ENCODE results near the gene COPG1.
"Not testable (repeated sequence)": the region's sequence is repeated elsewhere in the genome, so short reads cannot be mapped to it uniquely, and the experiment has no call there.

The COPG1 gene

DNA sequence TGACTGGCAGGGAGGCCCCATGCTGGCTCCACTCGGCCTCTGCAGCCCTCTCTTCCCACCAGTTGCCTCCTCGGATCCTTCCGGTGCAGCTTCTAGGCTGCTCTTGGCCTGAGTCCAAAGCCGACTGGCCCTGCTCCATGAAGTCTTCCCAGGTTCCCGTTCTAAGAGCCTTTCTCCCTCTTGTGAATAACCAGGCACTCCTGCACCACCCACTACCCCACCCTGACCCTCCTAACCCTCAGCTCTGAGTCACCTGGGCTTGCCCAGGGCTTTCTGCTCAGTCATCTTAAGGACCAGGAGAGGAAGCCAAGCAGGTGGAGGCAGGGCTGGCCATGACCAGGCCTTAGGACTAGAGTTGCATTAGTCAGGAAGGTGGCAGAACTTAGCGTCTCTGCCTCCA lies 37.6 kb upstream of the COPG1 start:
- TF ChIP-seq, protein P1, sequence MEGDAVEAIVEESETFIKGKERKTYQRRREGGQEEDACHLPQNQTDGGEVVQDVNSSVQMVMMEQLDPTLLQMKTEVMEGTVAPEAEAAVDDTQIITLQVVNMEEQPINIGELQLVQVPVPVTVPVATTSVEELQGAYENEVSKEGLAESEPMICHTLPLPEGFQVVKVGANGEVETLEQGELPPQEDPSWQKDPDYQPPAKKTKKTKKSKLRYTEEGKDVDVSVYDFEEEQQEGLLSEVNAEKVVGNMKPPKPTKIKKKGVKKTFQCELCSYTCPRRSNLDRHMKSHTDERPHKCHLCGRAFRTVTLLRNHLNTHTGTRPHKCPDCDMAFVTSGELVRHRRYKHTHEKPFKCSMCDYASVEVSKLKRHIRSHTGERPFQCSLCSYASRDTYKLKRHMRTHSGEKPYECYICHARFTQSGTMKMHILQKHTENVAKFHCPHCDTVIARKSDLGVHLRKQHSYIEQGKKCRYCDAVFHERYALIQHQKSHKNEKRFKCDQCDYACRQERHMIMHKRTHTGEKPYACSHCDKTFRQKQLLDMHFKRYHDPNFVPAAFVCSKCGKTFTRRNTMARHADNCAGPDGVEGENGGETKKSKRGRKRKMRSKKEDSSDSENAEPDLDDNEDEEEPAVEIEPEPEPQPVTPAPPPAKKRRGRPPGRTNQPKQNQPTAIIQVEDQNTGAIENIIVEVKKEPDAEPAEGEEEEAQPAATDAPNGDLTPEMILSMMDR (IDR thresholded peaks at IDR 0.05; ENCODE audit: low read depth, low read length): no peak
- no peak overlapping the region for H3K4me3 ChIP-seq (ENCODE audit: low read depth, low read length)
- peak; percentile 81 for DNase-seq (ENCODE audit: low read depth, low spot score)
- in situ Hi-C loops (cut with HindIII; ENCODE audit: low sequenced_read_pairs): no loop called here

DNA sequence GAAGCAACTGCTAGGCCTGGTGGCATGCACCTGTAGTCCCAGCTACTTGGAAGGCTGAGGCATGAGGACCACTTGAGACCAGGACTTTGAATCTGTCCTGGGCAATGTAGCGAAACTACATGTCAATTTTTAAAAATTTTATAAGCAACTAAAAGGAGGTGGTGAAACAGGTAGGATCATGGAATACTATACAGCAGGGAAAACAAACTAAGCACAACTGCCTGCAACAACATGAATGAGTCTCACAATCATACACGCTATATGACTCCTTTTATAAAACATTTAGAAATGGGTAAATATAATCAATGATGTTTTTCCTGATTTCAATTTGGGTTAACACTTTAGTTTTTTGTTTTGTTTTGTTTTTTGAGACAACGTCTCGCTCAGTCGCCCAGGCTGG lies 36.2 kb upstream of the COPG1 start:
- H3K4me3 ChIP-seq (ENCODE audit: low read depth, low read length): no peak overlapping the region
- no peak for DNase-seq (ENCODE audit: low read depth, low spot score)
- TF ChIP-seq, protein P1 (IDR thresholded peaks at IDR 0.05; ENCODE audit: low read depth, low read length): no peak
- in situ Hi-C loops (cut with HindIII; ENCODE audit: low sequenced_read_pairs): no loop called here

DNA sequence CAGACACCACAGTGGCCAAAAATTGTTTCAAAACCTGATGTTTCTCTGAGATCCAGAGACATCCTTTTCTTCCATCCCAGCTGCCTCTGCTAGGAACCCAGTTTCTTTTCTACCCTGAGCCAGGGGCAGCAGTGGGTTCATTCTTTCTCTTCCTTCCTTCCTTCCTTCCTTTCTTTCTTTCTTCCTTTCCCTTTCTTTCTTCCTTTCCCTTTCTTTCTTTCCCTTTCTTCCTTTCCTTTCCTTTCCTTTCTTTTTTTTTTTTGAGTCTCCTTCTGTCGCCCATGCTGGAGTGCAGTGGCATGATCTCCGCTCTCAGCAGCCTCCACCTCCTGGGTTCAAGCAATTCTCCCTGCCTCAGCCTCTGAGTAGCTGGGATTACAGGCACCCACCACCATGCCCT lies 30.7 kb upstream of the COPG1 start:
- in situ Hi-C loops (cut with HindIII; ENCODE audit: low sequenced_read_pairs): no loop called here
- TF ChIP-seq, protein P1 (IDR thresholded peaks at IDR 0.05; ENCODE audit: low read depth, low read length): no peak

DNA sequence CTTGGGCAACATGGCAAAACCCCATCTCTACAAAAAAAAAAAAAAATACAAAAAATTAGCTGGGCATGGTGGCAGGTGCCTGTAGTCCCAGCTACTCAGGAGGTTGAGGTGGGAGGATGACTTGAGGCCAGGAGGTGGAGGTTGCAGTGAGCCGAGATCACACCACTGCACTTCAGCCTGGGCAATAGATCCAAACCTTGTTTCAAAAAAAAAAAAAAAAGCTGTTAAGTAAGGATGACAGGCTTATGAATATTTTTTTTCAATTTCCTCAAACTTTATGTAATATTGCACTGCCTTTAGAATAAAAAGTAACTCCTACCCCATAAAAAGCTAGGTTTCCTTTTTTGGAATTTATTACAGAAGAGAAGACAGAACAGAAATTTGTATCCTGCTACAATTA lies 25.0 kb upstream of the COPG1 start:
- DNase-seq (ENCODE audit: low read depth, low spot score); in situ Hi-C loops (cut with HindIII; ENCODE audit: low sequenced_read_pairs); H3K4me3 ChIP-seq (ENCODE audit: low read depth, low read length): not testable (repeated sequence)

More for the DNA sequence above, 30.7 kb upstream of the COPG1 start:
- H3K4me3 ChIP-seq (ENCODE audit: low read depth, low read length): no peak overlapping the region
- no peak for DNase-seq (ENCODE audit: low read depth, low spot score)

DNA sequence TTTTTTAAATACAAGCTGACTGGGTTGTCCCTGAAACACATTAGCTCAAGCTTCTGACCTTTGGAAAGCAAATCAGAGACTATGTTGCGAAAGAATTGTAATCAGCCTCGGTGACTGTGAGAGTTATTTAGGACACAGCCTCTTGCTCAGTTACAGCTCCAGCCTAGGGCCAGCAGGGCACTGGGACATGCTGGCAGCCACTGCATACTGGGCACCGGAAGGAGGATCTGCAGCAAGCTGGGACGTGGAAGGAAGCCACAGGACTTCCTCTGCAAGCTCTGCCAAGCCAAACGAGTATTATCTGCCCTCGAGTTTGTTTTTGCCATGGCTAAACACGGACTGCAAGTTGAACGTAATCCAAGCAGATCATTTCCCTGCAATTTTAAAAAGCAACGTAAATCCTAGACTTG lies 24.4 kb upstream of the COPG1 start:
- in situ Hi-C loops (cut with HindIII; ENCODE audit: low sequenced_read_pairs): no loop called here
- DNase-seq (ENCODE audit: low read depth, low spot score): peak; percentile 41
- H3K4me3 ChIP-seq (ENCODE audit: low read depth, low read length): no peak overlapping the region
- TF ChIP-seq, protein P1 (IDR thresholded peaks at IDR 0.05; ENCODE audit: low read depth, low read length): no peak

DNA sequence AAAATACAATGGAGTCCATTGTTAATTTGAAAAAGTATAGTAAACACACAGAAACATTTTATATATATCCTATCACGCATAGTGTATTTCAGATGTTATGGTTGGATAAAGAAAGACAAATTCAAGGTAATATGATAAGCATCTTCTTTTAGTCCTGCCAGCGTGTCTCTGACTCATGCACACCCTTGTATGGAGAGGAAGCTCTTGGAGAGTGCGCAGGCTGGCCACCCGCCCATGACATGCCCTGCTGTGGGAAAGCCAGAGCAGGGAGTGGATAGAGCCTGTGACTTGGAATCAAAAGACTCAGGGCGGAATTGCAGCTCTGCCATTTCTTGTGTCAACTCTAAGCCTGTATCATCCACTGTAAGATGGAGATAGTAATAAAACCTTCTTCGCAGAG lies 23.0 kb upstream of the COPG1 start:
- peak; percentile 93 for DNase-seq (ENCODE audit: low read depth, low spot score)
- H3K4me3 ChIP-seq (ENCODE audit: low read depth, low read length): no peak overlapping the region
- TF ChIP-seq, protein P1 (IDR thresholded peaks at IDR 0.05; ENCODE audit: low read depth, low read length): no peak
- in situ Hi-C loops (cut with HindIII; ENCODE audit: low sequenced_read_pairs): no loop called here

DNA sequence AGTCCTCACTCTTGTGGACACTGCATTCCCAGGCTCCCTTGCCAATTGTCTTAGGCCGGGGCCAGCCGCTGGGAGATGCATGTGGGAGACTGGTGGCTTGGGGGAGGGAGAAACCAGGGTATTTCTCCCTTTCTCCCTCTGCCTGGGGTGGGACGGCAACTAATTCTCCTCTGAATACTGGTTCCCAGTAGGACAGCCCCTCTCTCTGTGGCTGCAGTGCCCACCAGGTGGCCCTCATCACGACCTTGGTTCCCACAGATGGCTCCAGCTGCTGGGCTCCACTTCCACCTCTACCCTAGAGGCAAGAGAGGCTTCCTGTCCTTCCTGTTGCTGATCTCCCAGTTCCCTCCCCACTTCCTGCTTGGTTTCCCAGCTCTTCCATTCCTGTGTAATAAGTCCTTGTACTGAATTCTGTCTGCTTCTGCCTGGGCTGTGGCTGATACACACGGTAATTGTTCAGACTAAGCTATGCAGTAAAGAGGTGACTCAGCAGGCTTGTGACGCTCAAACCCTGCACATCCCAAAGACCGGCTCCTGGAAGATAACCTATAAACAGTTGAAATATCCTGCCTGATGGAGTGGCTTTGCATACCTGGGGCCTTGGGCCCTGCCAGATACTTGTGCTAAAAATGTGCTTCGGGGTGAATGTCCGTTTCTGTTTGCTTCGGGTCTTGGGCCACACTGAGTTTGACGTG lies 20.4 kb upstream of the COPG1 start:
- no peak overlapping the region for H3K4me3 ChIP-seq (ENCODE audit: low read depth, low read length)
- TF ChIP-seq, protein P1 (IDR thresholded peaks at IDR 0.05; ENCODE audit: low read depth, low read length): peak; percentile 21
- in situ Hi-C loops (cut with HindIII; ENCODE audit: low sequenced_read_pairs): no loop called here
- DNase-seq (ENCODE audit: low read depth, low spot score): peak; percentile 69
